NB4 (cell line): ENCODE measurements around the gene PSMB8.
A peak's percentile ranks its signal among the peaks of the same experiment; 100 is the strongest.

ENCODE experiments used
- MYC ChIP-seq: IDR thresholded peaks from 2 replicates; pipeline ENCODE4 v1.6.1; 2011; ENCODE audit warnings: low read depth, low read length
- POLR2A ChIP-seq: IDR thresholded peaks from 2 replicates; pipeline ENCODE4 v1.6.1; 2011; ENCODE audit warnings: mild to moderate bottlenecking; ENCODE audit not compliant: insufficient read length; ENCODE audit errors: extremely low read depth
- TF ChIP-seq, protein P1 (sequence below): IDR thresholded peaks from one replicate; pipeline ENCODE4 v1.5.1; 2012; ENCODE audit warnings: low read depth, low read length
- TF ChIP-seq, protein P2 (sequence below): IDR thresholded peaks from 2 replicates; pipeline ENCODE4 v1.6.1; 2011; ENCODE audit warnings: low read depth, low read length

DNA sequence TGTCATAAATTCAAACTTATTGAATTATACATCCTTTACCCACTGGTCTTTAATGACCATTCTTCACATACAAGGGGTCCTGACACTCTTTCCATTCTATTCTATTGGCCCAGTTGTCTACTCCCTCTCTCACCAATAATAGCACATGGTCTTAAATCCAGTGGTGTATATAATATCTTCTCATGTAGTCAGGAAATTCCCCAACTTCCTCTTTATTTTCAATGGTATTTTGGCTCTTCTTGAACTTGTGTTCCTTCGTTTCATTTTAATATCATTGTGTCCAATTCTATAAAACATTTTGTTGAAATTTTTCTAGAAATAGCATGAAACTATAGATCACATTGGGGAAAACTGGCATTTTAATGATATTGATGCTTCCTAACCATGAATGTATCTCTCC is 47.0 kb upstream of the PSMB8 start:
- TF ChIP-seq, protein P1, sequence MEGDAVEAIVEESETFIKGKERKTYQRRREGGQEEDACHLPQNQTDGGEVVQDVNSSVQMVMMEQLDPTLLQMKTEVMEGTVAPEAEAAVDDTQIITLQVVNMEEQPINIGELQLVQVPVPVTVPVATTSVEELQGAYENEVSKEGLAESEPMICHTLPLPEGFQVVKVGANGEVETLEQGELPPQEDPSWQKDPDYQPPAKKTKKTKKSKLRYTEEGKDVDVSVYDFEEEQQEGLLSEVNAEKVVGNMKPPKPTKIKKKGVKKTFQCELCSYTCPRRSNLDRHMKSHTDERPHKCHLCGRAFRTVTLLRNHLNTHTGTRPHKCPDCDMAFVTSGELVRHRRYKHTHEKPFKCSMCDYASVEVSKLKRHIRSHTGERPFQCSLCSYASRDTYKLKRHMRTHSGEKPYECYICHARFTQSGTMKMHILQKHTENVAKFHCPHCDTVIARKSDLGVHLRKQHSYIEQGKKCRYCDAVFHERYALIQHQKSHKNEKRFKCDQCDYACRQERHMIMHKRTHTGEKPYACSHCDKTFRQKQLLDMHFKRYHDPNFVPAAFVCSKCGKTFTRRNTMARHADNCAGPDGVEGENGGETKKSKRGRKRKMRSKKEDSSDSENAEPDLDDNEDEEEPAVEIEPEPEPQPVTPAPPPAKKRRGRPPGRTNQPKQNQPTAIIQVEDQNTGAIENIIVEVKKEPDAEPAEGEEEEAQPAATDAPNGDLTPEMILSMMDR = no peak
- TF ChIP-seq POLR2A = no peak
- TF ChIP-seq, protein P2, sequence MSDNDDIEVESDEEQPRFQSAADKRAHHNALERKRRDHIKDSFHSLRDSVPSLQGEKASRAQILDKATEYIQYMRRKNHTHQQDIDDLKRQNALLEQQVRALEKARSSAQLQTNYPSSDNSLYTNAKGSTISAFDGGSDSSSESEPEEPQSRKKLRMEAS = peak; percentile 38; the same call in 1 of the 2 replicates
- TF ChIP-seq MYC = no peak
